Measurements from ENCODE around the gene TMEM145. TPM values are rescaled to one million over a fixed set of nuclear protein-coding genes. Genes with fewer than 3 reads are reported as not detected.
A peak's percentile ranks its signal among the peaks of the same experiment; 100 is the strongest.
"Not testable (repeated sequence)": the region's sequence is repeated elsewhere in the genome, so short reads cannot be mapped to it uniquely, and the experiment has no call there.

The TMEM145 gene
- under 1 TPM; 0.16 to 0.56 (median 0.30) TPM for polyA plus RNA-seq (ENCODE audit: insufficient read length in 10 of 10)
- long read RNA-seq, donor 1: 0 reads
- long read RNA-seq, donor 2: 0 reads
- long read RNA-seq, donor 3: 0 reads
- long read RNA-seq, donor 4: 0 reads
- long read RNA-seq, donor 5: 0 reads
- long read RNA-seq, donor 6: 0 reads
- long read RNA-seq, donor 7: 0 reads
- long read RNA-seq, donor 8: 0 reads
- long read RNA-seq, donor 9: 0 reads

DNA sequence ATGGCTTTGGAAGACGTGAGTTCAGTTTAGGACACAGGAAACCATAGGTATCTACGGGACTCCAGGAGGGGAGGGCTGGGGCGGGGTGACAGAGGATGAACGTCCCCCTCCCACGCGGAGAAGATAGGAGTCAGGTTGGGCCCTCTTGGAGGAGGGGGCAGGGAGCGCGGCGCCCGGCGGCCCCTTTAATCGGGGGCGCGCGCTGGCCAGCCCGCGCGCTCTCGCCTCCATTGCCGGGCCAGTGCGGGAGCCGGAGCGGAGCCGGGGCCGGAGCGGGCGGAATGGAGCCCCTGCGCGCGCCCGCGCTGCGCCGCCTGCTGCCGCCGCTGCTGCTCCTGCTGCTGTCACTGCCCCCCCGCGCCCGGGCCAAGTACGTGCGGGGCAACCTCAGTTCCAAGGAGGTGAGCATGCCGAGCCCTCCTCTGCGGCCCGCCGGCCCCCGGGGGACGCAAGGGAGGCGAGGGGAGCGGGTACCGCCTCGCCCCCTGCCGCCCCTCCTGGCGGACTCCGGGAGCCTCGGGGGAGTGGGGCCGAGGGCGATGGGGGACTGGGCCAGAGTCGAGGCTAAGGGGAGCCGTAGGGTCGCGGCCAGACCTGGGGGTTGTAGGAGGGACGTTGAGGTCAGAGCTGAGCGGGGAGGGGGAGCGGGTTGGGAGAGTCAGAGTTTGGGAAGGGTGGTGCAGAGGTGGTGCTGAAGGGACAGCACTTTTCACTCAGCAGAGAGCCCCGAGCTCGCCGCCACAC, at the start of gene TMEM145:
Gene TMEM145, plus strand, starts transcription at position 214 of the 744 bp plus-strand sequence. Its CDS starts 68 bp downstream, at position 282.
- DNase-seq: peak in 2 of 3 donors; percentile 52 to 78

DNA sequence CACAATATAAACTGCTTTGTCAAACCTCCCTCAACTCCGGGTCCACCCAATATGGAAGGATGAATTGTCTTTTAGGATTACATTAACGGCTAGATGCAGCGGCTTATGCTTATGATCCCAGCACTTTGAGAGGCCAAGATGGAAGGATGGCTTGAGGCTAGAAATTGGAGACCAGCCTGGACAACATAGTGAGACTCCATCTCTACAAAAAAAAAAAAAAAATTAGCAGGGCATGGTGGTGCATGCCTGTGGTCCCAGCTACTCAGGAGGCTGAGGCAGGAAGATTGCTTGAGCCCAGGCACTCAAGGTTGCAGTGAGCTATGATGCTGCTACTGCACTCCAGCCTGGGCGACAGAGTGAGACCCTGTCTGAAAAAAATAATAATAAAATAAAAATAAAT, 47.0 kb upstream of the TMEM145 start:
- not testable (repeated sequence) for DNase-seq

DNA sequence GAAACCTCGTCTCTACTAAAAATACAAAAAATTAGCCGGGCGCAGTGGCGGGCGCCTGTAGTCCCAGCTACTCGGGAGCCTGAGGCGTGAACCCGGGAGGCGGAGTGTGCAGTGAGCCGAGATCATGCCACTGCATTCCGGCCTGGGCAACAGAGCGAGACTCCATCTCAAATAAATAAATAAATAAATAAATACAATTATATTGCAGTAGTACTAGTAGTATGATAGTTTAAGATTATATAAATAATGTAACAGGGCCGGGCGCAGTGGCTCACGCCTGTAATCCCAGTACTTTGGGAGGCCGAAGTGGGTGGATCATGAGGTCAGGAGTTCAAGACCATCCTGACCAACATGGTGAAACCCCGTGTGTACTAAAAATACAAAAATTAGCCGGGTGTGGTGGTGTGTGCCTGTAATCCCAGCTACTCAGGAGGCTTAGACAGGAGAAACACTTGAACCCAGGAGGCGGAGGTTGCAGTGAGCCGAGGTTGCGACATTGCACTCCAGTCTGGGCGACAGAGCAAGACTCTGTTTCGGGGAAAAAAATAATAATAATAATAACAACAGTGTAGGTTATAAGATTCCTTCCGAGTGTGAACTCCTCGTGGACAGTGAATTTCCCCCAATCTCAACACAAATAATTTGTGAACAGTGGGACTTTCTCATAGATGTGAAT, 46.0 kb upstream of the TMEM145 start:
- DNase-seq: not testable (repeated sequence)

DNA sequence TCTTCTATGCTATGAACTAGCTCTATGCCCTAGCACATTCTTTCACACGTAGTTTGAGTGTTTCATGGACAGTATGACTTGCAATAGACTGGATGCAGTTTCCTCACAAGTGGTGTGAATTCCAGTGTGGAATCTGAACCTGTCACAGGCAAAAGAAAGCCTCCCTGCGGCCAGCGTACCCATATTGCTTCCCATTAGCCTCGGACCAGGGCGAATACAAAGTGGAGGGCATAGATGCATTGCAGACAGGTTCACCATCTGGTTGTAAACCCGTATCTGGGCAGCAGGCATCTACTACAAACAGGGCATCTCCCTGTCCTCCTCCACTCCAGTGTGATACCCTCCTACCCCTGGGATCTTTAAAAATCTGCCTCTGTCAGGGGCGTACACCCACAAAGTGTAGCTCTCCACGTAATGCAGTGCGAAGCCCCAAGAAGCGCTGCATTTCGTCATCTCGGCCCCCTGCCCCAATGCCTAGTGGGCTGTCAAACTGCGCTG, 45.4 kb upstream of the TMEM145 start:
- DNase-seq: no peak

DNA sequence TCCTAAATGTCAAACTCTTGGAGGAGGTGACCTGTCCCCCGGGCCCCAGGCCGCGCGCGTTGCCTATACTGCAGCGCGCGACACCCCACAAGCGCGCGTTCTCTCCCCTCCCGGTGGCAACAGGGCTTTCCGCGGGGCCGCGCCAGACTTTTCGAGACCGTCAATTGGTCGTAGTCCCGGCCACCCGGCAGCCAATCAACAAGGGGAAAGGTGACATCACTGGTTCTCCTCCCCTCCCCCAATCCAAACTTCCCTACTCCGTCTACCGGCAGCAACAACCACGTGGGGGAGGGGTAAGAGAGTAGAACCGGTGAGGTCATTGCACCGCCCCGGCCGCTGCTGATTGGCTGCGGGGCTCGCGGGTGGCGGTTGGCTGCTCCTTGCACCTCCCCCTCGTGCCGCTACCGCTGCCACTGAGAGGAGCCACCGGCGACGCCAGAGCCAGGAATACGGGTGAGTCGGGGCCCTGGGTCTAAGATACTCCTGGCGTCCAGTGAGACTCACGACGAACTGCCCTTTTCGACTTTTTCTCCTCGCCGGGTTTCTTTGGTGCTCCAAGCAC, 44.9 kb upstream of the TMEM145 start:
- DNase-seq: peak; percentile 99 to 100 (median 100)

DNA sequence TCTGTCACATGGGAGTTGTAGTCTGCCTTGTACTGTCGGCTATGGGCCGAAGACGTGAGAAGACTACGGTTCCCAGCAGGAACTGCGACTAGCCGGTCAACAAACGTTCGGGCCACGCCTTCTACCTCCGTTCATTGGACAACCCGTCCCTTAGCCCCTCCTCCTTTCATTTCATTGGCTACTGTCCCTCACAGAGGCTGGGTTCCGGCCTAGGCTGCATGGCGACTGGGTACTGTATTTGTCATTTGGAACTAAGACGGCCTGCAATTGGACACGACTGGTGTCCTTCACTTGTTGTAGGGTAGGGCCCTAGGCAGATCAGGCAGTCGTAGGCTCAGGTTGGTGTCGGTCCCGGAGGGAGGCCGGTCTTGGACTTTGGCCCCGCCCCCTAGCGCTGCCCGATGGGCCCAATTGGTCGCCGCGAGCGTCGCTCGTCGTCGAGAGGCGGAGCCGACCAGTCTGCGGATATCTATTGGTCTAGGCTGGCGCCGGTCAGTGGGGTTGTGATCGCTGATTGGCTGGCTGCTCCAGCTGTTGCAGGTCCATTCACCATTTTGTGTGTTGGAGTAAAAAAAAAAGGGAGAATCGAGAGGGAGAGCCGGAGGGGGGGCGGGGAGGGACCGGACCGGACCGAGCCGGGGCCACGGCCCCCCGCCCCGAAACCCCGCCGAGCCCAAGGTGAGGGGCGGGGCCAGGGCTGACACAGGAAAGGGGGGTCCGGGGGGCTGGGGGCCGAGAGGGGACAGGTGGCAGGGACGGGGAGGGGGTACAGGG, 44.2 kb upstream of the TMEM145 start, which contains the start of gene CIC:
Gene CIC, plus strand, starts transcription at position 549 of the 774 bp plus-strand sequence. CDS start 2,532 bp downstream, outside the sequence.
- peak; percentile 100 for DNase-seq

DNA sequence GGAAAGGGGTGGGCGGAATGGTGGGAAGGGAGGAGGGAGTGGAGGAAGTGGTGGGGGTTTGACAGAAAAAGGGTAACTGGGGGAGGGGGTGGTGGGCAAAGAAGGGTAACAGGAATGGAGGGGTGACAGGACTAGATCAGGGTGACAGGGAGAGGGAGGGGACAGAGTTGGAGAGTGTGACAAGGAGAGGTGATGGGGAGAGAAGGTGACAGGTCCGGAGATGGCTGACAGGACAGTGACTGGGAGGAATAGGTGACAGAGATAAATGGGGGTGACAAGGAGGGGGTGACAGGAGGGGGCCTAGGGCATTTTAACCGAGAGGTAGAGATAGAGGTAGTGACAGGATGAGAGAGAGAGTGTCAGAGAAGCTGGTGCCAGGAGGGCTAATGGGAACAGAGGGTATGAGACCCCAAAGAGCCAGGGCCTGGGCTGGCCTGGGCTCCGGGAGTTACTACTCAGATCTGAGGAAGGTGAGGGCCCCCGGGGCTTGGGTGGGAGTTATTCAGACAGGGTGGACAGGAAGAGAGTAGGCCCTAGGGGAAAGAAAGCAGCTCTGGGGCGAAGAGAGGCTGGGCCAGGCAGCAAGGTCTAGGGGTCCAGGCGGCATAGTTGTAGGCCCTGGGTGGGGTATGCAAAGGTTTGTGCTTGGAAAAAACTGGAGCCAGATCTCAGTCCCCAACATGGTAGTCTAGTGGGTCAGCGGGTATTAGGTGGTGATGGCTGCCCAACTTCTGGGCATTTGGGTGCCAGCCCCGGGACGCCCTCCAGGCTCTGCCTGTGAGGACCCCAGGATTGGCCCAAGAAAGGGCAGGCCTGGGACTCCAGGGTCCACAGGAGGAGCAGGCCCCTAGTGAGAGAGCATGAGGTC, 43.4 kb upstream of the TMEM145 start:
- DNase-seq: peak in 1 of 3 donors; percentile 43

DNA sequence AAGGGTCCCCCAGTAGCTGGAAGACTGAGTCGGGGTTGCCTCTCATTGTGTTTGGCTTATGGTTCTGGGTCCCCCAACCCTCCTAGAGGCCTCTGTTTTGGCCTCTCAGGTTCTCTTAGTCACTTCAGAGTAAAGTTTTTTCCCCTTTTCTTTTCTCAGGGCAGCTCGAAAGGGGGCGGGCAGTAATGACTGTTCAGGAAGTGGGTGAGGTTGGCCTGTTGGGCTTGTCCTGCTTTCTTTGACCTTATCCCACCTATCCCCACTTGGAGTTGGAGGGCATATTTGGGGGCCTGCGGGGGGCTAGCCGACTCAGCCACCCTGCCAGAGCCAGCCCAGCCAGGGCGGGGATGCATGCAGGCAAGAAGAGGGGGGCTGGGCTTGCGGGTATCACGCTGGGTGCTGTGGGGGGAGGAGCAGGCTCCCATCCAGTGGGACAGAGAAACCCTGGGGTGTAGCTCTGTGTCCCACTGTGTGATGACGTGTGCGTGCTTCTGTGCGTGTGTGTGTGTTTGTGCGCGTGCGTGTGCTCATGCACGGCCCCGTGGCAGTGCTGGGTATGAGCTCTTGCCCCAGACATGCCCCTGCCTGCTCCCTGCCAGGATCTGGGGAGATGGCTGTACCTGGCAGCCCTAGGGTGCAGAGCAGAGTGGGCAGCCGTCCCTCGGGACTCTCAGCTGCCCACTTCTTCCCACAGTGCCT, 42.6 kb upstream of the TMEM145 start:
- peak in 1 of 3 donors; percentile 43 for DNase-seq

DNA sequence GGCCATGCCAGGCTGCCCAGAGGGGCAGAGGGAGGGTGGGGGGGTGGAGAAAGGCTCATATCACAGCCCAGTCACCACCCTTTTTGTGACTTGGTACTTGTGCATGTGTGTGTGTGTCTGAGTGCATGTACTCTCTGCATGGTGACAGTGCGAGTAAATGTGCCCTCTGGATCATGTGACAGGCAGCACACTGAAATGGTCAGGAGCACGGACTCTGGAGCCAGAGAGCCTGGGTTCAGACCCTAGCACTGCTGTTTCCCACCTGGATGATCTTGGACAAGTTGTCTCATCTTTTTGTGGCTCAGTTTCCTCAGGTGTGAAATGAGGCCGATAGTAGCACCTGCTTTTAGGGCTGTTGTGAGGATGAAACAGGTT, 42.1 kb upstream of the TMEM145 start:
- DNase-seq: no peak

DNA sequence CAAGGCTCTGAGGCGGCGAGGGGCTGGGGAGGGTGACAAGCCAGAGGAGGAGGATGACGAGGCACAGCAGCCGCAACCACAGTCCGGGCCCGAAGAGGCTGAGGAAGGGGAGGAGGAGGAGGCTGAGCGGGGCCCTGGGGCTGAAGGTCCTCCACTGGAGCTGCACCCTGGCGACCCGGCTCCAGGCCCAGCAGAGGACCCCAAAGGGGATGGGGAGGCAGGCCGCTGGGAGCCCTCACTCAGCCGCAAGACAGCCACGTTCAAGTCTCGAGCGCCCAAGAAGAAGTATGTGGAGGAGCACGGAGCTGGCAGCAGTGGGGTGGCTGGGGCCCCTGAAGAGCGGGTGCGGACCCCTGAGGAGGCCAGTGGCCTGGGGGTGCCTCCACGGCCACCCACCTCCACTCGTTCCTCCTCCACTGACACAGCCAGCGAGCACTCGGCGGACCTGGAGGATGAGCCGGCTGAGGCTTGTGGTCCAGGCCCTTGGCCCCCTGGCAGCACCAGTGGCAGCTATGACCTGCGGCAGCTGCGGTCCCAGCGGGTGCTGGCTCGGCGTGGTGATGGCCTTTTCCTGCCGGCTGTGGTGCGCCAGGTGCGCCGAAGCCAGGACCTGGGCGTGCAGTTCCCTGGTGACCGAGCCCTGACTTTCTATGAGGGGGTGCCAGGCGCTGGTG, 41.1 kb upstream of the TMEM145 start:
- no peak for DNase-seq

DNA sequence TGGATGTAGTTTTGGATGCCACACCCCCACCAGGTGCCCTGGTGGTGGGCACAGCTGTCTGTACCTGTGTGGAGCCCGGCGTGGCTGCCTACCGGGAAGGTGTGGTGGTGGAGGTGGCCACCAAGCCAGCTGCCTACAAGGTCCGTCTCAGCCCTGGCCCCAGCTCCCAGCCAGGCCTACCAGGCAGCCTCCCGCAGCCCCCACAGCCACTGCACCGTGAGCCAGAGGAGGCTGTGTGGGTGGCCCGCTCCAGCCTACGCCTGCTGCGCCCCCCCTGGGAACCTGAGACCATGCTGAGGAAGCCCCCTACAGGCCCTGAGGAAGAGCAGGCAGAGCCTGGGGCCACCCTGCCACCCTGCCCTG, 40.6 kb upstream of the TMEM145 start:
- DNase-seq: no peak

DNA sequence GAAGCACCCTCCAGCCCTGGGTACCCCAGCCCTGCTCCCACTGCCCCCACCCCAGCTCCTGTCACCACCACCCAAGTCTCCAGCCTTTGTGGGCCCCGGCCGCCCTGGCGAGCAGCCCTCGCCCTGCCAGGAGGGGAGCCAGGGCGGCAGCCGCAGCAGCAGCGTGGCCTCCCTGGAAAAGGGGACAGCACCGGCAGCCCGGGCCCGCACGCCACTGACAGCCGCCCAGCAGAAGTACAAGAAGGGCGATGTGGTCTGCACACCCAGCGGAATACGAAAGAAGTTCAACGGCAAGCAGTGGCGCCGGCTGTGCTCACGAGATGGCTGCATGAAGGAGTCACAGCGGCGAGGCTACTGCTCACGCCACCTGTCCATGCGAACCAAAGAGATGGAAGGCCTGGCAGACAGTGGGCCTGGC, 40.1 kb upstream of the TMEM145 start:
- DNase-seq: no peak

DNA sequence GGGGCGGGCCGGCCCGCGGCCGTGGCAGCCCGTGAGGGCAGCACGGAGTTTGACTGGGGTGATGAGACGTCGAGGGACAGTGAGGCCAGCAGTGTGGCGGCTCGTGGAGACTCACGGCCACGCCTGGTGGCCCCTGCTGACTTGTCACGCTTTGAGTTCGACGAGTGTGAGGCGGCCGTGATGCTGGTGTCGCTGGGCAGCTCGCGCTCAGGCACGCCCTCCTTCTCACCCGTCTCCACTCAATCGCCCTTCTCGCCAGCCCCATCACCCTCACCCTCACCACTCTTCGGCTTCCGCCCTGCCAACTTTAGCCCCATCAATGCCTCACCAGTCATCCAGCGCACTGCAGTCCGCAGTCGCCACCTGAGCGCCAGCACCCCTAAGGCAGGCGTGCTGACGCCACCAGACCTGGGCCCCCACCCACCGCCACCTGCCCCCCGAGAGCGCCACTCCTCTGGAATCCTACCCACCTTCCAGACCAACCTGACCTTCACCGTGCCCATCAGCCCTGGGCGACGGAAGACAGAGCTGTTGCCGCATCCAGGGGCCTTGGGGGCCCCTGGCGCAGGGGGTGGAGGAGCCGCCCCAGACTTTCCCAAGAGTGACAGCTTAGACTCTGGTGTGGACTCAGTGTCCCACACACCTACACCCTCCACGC, 39.6 kb upstream of the TMEM145 start:
- DNase-seq: no peak

DNA sequence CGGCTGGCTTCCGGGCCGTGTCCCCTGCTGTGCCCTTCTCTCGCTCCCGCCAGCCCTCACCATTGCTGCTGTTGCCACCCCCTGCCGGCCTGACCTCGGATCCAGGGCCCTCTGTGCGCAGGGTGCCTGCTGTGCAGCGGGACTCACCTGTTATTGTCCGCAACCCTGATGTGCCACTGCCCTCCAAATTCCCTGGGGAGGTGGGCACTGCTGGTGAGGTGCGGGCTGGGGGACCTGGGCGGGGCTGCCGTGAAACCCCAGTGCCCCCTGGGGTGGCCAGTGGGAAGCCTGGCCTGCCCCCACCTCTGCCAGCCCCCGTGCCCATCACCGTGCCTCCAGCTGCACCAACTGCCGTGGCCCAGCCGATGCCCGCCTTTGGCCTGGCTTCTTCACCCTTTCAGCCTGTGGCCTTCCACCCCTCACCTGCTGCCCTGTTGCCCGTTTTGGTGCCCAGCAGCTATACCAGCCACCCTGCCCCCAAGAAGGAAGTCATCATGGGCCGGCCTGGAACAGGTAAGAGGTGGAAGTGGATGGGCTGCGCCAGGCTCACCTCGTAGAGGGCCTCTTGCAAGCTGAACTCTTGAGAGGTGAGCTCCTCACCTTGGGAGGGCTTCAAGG, 38.9 kb upstream of the TMEM145 start:
- DNase-seq: no peak

DNA sequence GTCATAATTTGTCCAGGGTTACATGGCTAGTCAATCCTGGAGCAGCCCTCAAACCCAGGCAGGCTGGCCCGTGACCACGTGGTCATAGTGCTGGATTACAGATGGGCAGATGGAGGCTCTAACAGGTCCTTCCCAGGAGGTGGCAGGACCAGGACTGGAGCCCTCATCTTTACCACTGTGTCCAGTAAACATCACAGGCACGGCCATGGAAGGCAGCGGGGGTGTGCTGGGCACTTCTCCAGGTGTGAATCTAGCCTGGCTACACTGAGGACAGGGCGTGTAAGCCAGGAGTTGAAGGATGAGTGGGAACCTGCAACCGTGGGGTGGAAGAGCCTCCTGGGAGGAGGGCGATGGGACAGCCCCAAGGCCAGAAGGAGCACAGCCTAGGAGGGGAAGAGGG, 38.0 kb upstream of the TMEM145 start:
- no peak for DNase-seq

DNA sequence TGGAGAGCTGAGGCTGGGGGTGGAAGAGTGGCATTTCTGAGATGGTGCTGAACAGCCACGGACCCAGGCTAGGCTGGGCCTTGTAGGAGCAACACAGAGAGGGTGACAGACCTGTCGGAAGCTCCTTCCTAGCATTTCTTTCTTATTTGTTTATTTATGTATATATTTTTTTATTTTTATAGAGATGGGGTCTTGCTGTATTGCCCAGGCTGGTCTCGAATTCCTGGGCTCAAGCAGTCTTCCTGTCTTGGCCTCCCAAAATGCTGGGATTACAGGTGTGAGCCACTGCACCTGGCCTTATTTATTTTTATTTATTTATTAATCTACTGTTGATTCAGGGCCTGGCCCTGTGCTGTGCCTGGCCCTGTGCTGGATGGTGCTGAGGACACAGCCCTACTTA, 37.6 kb upstream of the TMEM145 start:
- DNase-seq: no peak

DNA sequence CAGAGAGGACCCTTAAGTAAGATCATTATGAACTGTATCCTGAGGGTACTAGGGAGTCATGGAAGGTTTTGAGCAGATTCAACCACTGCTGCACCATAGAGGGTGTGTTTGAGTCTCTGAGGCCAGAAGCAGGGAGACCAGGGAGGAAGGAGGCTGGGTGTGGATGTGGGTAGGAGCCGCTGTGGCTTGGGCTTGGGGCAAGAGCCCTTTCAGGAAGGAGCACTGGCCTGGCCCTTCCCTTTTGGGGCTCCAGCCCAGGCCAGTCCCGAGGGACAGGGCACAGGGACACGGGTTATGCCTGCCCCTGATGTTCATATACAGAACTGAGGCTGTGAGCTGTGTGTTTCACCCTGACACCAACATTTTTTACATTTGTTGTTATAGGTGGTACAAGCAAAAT, 36.8 kb upstream of the TMEM145 start:
- no peak for DNase-seq

DNA sequence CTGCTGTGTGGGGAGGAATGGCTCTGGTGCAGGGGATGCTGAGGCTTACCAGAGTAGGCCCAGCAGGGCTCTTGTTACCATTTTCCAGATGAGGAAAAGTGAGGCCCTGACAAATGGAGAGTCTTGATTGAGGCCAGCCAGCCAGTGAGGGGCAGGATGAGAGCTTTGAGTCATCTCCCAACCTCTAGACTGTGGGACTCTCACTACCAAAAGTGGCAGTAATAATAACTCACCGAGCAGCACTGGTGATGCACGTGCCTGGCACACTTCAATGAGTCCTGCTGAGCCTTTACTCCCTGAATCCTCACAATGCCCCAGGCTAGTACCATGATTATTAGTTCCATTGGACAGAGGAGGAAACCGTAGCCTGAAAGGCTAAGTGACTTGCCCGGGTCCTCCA, 36.3 kb upstream of the TMEM145 start:
- peak in 1 of 3 donors; percentile 4 for DNase-seq
